Stimulated activated CD8-positive, alpha-beta memory T cell treated with anti-CD3 and anti-CD28 coated beads, Interleukin-15, amount 100 ng/mL, for 24 hours (primary cell): Measurements from ENCODE around the gene DNMT1.

Experiments used
- DNase-seq: peaks from one replicate; pipeline ENCODE4 v3.0.0-alpha.2; 2020; ENCODE audit warnings: low read depth

DNMT1 gene

GRCh38 chr19:10138879-10139795 lies 55.6 kb downstream of the DNMT1 start:
- no peak for DNase-seq

- DNase-seq = no peak
These were observed 56.7 kb downstream of the DNMT1 start for GRCh38 chr19:10137751-10138682.

- DNase-seq = no peak
These were observed 57.8 kb downstream of the DNMT1 start for GRCh38 chr19:10136936-10137335.

- DNase-seq = no peak
These were observed 59.0 kb downstream of the DNMT1 start for GRCh38 chr19:10135551-10136334.

GRCh38 chr19:10134040-10134439 lies 60.7 kb downstream of the DNMT1 start:
- no peak for DNase-seq

- no peak for DNase-seq
These were observed 61.2 kb downstream of the DNMT1 start for GRCh38 chr19:10133596-10133995.

GRCh38 chr19:10132905-10133304 lies 61.8 kb downstream of the DNMT1 start:
- DNase-seq = no peak

GRCh38 chr19:10126213-10126639 lies 68.5 kb downstream of the DNMT1 start:
- no peak for DNase-seq

GRCh38 chr19:10124429-10124828 lies 70.3 kb downstream of the DNMT1 start:
- no peak for DNase-seq

- no peak for DNase-seq
These were observed 72.7 kb downstream of the DNMT1 start for GRCh38 chr19:10122045-10122444.

- DNase-seq = no peak
These were observed 74.1 kb downstream of the DNMT1 start for GRCh38 chr19:10120538-10121189.

- DNase-seq = no peak
These were observed 75.8 kb downstream of the DNMT1 start for GRCh38 chr19:10118960-10119359.

GRCh38 chr19:10116866-10117616 lies 77.7 kb downstream of the DNMT1 start:
- no peak for DNase-seq

- DNase-seq = no peak
These were observed 78.5 kb downstream of the DNMT1 start for GRCh38 chr19:10116085-10116865.

- no peak for DNase-seq
These were observed 79.2 kb downstream of the DNMT1 start for GRCh38 chr19:10115392-10116084.

- DNase-seq = no peak
These were observed 79.9 kb downstream of the DNMT1 start for GRCh38 chr19:10114651-10115391.

GRCh38 chr19:10113964-10114650 lies 80.6 kb downstream of the DNMT1 start:
- no peak for DNase-seq

GRCh38 chr19:10113592-10113963 lies 81.2 kb downstream of the DNMT1 start:
- DNase-seq = no peak
